Osteoblast (primary cell): ENCODE data around the gene ZKSCAN3. TPM values are rescaled to one million over a fixed set of nuclear protein-coding genes. Genes with fewer than 3 reads are reported as not detected.

ENCODE experiments used
- DNase-seq: peaks from one replicate; pipeline ENCODE4 v3.0.0; 2011; ENCODE audit warnings: low spot score, mixed read lengths; ENCODE audit not compliant: insufficient read length; ENCODE audit errors: missing footprints
- H2AFZ ChIP-seq: 2 replicates; pipeline ENCODE4 v1.6.0; 2011; ENCODE audit warnings: mild to moderate bottlenecking, low read length
- H3K27ac ChIP-seq: 2 replicates; pipeline ENCODE4 v1.5.1; 2011; ENCODE audit warnings: mild to moderate bottlenecking, low read depth, low read length, moderate library complexity
- H3K27me3 ChIP-seq: 2 replicates; pipeline ENCODE4 v1.6.0; 2012; ENCODE audit warnings: mild to moderate bottlenecking, control low read depth, inconsistent platforms, low read length, moderate library complexity; ENCODE audit not compliant: insufficient read depth
- H3K36me3 ChIP-seq: 2 replicates; pipeline ENCODE4 v1.5.1; 2011; ENCODE audit warnings: mild to moderate bottlenecking, low read length, control low read depth, moderate library complexity; ENCODE audit not compliant: insufficient read depth
- H3K4me1 ChIP-seq: 2 replicates; pipeline ENCODE4 v1.5.1; 2011; ENCODE audit warnings: mild to moderate bottlenecking, low read length, control low read depth, moderate library complexity; ENCODE audit not compliant: insufficient read depth
- H3K4me2 ChIP-seq: 2 replicates; pipeline ENCODE4 v1.6.0; 2011; ENCODE audit warnings: mild to moderate bottlenecking, low read length; ENCODE audit not compliant: insufficient read depth
- H3K4me3 ChIP-seq: fragments of 200-600 bp; sonication (generic); 3 replicates; pipeline ENCODE4 v1.5.1; 2012; ENCODE audit warnings: mild to moderate bottlenecking, low read length, inconsistent platforms; ENCODE audit not compliant: insufficient read depth
- H3K79me2 ChIP-seq: 2 replicates; pipeline ENCODE4 v1.6.0; 2012; ENCODE audit warnings: mild to moderate bottlenecking, low read length, control low read depth, inconsistent platforms; ENCODE audit not compliant: insufficient read depth
- H3K9me3 ChIP-seq: 2 replicates; pipeline ENCODE4 v1.5.1; 2011; ENCODE audit warnings: low read depth, low read length, control low read depth
- H4K20me1 ChIP-seq: 2 replicates; pipeline ENCODE4 v1.6.0; 2012; ENCODE audit warnings: mild to moderate bottlenecking, low read length, control low read depth; ENCODE audit not compliant: insufficient read depth
- total RNA-seq: library from RNA; depleted of rRNA; stranded (reverse); fragments of >200 nt; gene quantifications from 2 replicates; pipeline ENCODE4 v1.2.3, GENCODE V29; 2012
- TF ChIP-seq, protein P1 (sequence below): IDR thresholded peaks from 2 replicates; pipeline ENCODE4 v1.5.1; 2011; ENCODE audit warnings: mild to moderate bottlenecking, low read depth, low read length, moderate library complexity; ENCODE audit errors: extremely low read depth

ZKSCAN3 gene
- total RNA-seq, 1 donor: 2.9 TPM

DNA sequence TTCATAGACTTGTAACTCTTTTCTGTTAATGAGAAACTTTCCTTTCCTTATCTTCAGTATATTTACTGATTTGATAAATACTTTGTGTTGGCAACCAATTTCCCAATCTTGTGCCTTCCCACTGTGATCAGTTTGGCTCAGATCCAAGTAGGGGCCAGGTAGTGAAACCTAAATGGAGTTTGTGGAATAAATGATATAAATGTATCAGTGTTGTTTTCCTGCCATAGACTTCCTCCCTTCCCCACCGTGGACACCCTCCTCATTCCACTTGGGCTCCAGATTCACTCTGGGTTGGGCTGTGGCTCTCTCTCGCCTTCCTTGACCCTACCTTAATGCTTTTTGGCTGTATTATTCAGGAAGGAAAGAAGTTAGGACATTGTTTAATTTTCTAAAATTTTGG, 1.3 kb downstream of the ZKSCAN3 start:
- H3K4me1 ChIP-seq: peaks cover 30% of the 10 kb centered on the region
- TF ChIP-seq, protein P1, sequence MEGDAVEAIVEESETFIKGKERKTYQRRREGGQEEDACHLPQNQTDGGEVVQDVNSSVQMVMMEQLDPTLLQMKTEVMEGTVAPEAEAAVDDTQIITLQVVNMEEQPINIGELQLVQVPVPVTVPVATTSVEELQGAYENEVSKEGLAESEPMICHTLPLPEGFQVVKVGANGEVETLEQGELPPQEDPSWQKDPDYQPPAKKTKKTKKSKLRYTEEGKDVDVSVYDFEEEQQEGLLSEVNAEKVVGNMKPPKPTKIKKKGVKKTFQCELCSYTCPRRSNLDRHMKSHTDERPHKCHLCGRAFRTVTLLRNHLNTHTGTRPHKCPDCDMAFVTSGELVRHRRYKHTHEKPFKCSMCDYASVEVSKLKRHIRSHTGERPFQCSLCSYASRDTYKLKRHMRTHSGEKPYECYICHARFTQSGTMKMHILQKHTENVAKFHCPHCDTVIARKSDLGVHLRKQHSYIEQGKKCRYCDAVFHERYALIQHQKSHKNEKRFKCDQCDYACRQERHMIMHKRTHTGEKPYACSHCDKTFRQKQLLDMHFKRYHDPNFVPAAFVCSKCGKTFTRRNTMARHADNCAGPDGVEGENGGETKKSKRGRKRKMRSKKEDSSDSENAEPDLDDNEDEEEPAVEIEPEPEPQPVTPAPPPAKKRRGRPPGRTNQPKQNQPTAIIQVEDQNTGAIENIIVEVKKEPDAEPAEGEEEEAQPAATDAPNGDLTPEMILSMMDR: no peak
- H4K20me1 ChIP-seq: peaks cover 4% of the 10 kb centered on the region
- H3K4me3 ChIP-seq: no peak overlapping the region
- DNase-seq: no peak
- peak overlapping the region; percentile 91 for H3K4me2 ChIP-seq
- no peak overlapping the region for H2AFZ ChIP-seq
- peaks cover 46% of the 10 kb centered on the region for H3K79me2 ChIP-seq
- H3K27ac ChIP-seq: no peak overlapping the region
- H3K9me3 ChIP-seq: no peaks in the 10 kb centered on the region
- peaks cover 10% of the 10 kb centered on the region for H3K27me3 ChIP-seq
- no peaks in the 10 kb centered on the region for H3K36me3 ChIP-seq

DNA sequence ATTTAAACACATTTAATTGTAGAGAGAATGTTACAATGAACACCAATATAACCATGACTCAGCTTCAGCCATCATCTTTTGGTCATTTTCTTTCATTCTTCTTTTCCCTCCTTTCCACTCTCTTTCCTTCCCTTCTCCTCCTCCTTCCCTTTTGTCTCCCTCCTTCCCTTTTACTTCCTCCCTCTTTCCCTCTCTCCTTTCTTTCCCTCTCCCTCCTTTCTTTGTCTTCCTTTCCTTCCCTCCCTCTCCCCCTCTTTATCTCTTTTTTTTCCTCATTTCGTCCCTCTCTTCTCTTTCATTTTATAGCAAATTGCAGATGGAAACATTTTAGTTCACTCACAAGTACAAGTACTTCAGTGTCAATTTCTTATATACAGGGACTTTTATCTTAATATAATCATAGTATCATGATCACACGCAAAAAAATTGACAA, 1.8 kb downstream of the ZKSCAN3 start:
- no peaks in the 10 kb centered on the region for H3K9me3 ChIP-seq

DNA sequence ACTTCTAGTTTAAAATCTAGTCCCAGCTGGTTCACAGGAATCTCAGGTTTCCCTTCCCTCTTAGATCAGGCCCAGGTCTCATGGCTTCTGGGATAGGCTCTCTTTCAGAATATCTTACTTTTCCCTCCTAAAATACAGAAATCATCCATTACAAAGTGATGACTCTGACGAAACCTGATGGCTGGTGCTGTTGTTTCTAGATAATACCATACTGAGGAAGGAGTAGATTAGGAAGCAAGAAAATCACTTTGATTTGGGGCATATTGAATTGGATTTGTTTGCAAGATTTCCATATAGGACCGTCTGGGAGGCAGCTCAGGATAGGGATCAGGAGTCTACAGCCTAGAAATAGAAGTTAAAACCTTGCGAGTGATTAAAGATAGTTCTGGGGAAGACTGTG, 3.6 kb downstream of the ZKSCAN3 start:
- H4K20me1 ChIP-seq: peaks cover 4% of the 10 kb centered on the region
- H3K79me2 ChIP-seq: peaks cover 57% of the 10 kb centered on the region
- H3K4me3 ChIP-seq: no peak overlapping the region
- no peaks in the 10 kb centered on the region for H3K27me3 ChIP-seq
- H2AFZ ChIP-seq: no peak overlapping the region
- TF ChIP-seq, protein P1: no peak
- no peak overlapping the region for H3K27ac ChIP-seq
- no peaks in the 10 kb centered on the region for H3K36me3 ChIP-seq
- H3K4me1 ChIP-seq: peaks cover 30% of the 10 kb centered on the region
- no peak overlapping the region for H3K4me2 ChIP-seq
- no peaks in the 10 kb centered on the region for H3K9me3 ChIP-seq
- no peak for DNase-seq

More for the DNA sequence above, 1.8 kb downstream of the ZKSCAN3 start:
- H2AFZ ChIP-seq: no peak overlapping the region
- H3K4me1 ChIP-seq: peaks cover 30% of the 10 kb centered on the region
- peaks cover 49% of the 10 kb centered on the region for H3K79me2 ChIP-seq
- TF ChIP-seq, protein P1: no peak
- H3K4me3 ChIP-seq: no peak overlapping the region
- no peak for DNase-seq
- H3K27me3 ChIP-seq: peaks cover 8% of the 10 kb centered on the region
- H3K27ac ChIP-seq: no peak overlapping the region
- no peaks in the 10 kb centered on the region for H3K36me3 ChIP-seq
- peaks cover 4% of the 10 kb centered on the region for H4K20me1 ChIP-seq
- no peak overlapping the region for H3K4me2 ChIP-seq

DNA sequence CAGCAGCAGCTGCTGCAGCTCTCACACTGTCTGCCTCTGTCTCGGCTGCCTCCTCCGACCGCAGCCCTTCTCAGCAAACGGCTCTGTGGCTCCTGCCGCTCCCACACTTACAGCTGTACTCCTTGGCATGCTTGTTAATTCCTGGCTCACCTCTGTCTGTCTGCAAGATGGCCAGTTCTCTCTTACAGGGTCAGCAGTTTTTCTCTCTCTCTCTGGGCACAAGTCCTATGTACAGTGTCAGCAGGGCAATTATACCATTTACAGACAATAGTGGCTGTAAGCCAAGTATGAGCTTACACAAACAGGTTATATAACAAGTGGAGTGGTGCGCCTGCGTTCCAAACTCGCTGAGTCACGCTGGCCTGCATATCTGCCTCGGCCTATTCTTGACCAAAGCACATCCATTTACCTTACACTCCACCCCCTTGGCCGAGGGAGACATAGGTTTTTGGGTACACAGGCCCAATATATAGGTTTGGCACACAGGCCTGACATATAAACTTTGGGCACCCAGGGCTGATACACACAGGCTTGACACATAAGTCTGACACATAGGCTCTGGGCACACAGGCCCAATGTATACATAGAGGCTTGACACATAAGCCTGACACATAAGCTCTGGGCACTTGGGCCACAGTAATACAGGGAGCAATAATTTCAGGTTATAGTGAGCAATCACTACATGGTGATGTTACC, 4.4 kb downstream of the ZKSCAN3 start:
- Histone ChIP-seq H3K27ac (peak overlapping the region; percentile 80), H3K4me3 (no peak overlapping the region), H3K4me1 (peaks cover 30% of the 10 kb centered on the region), H3K79me2 (peaks cover 57% of the 10 kb centered on the region), H2AFZ (peak overlapping the region; percentile 18), H3K9me3 (no peaks in the 10 kb centered on the region), H4K20me1 (peaks cover 4% of the 10 kb centered on the region), H3K27me3 (no peaks in the 10 kb centered on the region), H3K4me2 (no peak overlapping the region), H3K36me3 (no peaks in the 10 kb centered on the region)
- DNase-seq: peak; percentile 62
- TF ChIP-seq, protein P1: no peak
